ENCODE data around the gene AFMID. TPM values are rescaled to one million over a fixed set of nuclear protein-coding genes. Genes with fewer than 3 reads are reported as not detected.

The AFMID gene
- total and polyA plus RNA-seq, 2 of the 8 experiments (the other 6 are each of a cell fraction or from before 2014, with no cell fraction given), result 49.0 to 53.0 TPM

DNA sequence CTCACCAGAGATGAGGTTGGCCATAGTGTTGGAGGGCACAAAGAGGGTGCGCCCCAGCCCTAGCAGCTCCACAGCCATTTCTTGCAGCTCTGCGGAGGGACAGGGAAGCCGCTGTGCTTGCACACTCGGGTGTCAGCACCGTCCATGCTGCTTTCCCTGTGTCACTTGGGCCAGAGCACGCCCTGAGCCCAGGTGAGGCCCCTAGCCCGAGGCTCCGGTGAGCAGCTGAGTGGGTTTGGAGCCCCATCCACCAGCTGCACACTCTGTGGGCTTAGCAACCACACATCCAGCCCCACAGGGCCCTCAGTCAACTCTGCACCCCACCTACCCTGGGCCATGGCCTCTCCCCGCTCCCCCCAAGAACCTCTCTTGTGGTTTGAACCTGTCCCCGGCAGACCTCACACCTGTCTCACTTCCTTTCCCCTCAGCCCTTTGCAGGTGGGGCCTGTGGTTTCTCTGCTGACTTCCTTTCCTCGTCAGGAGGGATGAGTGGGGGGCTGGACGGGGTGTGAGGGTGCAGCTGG, 65.0 kb downstream of the AFMID start:
- WGBS, 2 experiments (ENCODE audit: extremely low coverage in 1 of 2, insufficient coverage in 1 of 2, insufficient read length in 1 of 2, insufficient replicate concordance in 2 of 2, low coverage in 1 of 2, low lambda C conversion rate in 2 of 2, missing lambda C conversion rate in 1 of 2), result 88% methylated on average over 12 of the region's 12 CpGs; no CpG with 5 or more reads in 1 of the 2 experiments
- Histone ChIP-seq H3K27ac (ENCODE audit: low read depth, low read length) (no peak overlapping the region), H3K4me3 (ENCODE audit: extremely low read depth in 1 of 4, insufficient read depth in 2 of 4, low read depth in 3 of 4, low read length in 4 of 4) (no peak overlapping the region), H3K9me3 (ENCODE audit: insufficient read depth in 2 of 2, low read depth in 1 of 2, low read length in 1 of 2) (no peaks in the 10 kb centered on the region), H2BK15ac (ENCODE audit: low read length) (no peak overlapping the region), H4K20me1 (replicated peaks in 1 of 2; ENCODE audit: control insufficient read depth in 1 of 2, insufficient read depth in 2 of 2, low read length in 2 of 2) (no peaks in the 10 kb centered on the region), H4K8ac (ENCODE audit: extremely low read depth, insufficient read depth, low read length) (no peak overlapping the region), H4K91ac (replicated peaks; ENCODE audit: insufficient read length, low read length) (peak overlapping the region; percentile 3), H2BK5ac (ENCODE audit: low read depth, low read length) (no peak overlapping the region), H2BK20ac (ENCODE audit: low read length) (no peak overlapping the region; the same call in 1 of the 2 replicates), H2BK120ac (replicated peaks; ENCODE audit: low read depth, low read length) (no peak overlapping the region), H3K9ac (replicated peaks in 1 of 4; ENCODE audit: extremely low read depth in 1 of 4, low read depth in 3 of 4, low read length in 3 of 4) (no peak overlapping the region), H3K4ac (replicated peaks; ENCODE audit: insufficient read length, low read depth, low read length) (no peak overlapping the region), H2AK5ac (ENCODE audit: low read depth, low read length) (0 out of 2 replicates have a peak overlapping the region, but pooled peaks have one; percentile 68), H3K79me1 (ENCODE audit: low read depth, low read length) (no peaks in the 10 kb centered on the region), H3K23me2 (ENCODE audit: low read depth, low read length) (peaks cover 4% of the 10 kb centered on the region; the same call in 1 of the 2 replicates), H3K14ac (ENCODE audit: insufficient read length) (no peak overlapping the region), H3K79me2 (ENCODE audit: control insufficient read depth in 1 of 2, insufficient read depth in 2 of 2, low read length in 2 of 2) (no peaks in the 10 kb centered on the region), H3K27me3 (replicated peaks in 1 of 4; ENCODE audit: control insufficient read depth in 3 of 4, extremely low read depth in 1 of 4, insufficient read depth in 3 of 4, low read length in 3 of 4) (no peaks in the 10 kb centered on the region), H3K56ac (replicated peaks; ENCODE audit: insufficient read length, low read depth, low read length) (no peak overlapping the region), H3K36me3 (ENCODE audit: control insufficient read depth in 2 of 4, insufficient read depth in 4 of 4, low read length in 3 of 4) (no peaks in the 10 kb centered on the region), H3K4me2 (ENCODE audit: insufficient read depth in 1 of 2, low read depth in 2 of 2, low read length in 2 of 2) (no peak overlapping the region), H3K4me1 (replicated peaks in 1 of 4; ENCODE audit: control insufficient read depth in 3 of 4, insufficient read depth in 4 of 4, low read length in 3 of 4) (peaks cover 0 to 25% (median 17%) of the 10 kb centered on the region in 4 experiments; a peak in 6 of 7 replicates), H2BK12ac (ENCODE audit: low read depth, low read length) (0 out of 2 replicates have a peak overlapping the region, but pooled peaks have one; percentile 27), H3K18ac (ENCODE audit: extremely low read depth, low read length) (no peak overlapping the region; the same call in none of the 2 replicates), H2AFZ (ENCODE audit: low read length) (no peak overlapping the region), H3K23ac (ENCODE audit: insufficient read length) (no peak overlapping the region), H4K5ac (ENCODE audit: insufficient read length, low read depth, low read length) (no peak overlapping the region)
- DNase-seq (ENCODE audit: low read depth in 1 of 2, low spot score in 2 of 2), result no peak
- CTCF ChIA-PET (ENCODE audit: partially characterized antibody), result interaction anchor here (0.6 to 5.6 kb wide), 28 partner anchors 11 to 240 kb away, joined by 3 to 53 read pairs (median 10); partner anchors contain the start of gene TMEM235
- no peak for FAIRE-seq
- POLR2A ChIA-PET (ENCODE audit: partially characterized antibody), result interaction anchor here (0.6 to 3.1 kb wide), 5 partner anchors 8 to 214 kb away, joined by 3 to 19 read pairs (median 6); no protein-coding TSS in a partner anchor
- TF ChIP-seq SIN3A (conservative IDR thresholded peaks at IDR 0.05 in 1 of 2, IDR thresholded peaks at IDR 0.05 in 1 of 2; ENCODE audit: low read depth in 1 of 2, low read length in 2 of 2) (no peak), TCF12 (IDR thresholded peaks at IDR 0.05; ENCODE audit: low read depth, low read length) (no peak), JUND (IDR thresholded peaks at IDR 0.05; ENCODE audit: low read length) (no peak), RNF2 (IDR thresholded peaks at IDR 0.05; ENCODE audit: borderline replicate concordance, low read depth, low read length, missing control alignments, poor library complexity, severe bottlenecking) (no peak), SRF (IDR thresholded peaks at IDR 0.05; ENCODE audit: low read depth, low read length) (no peak), CBX8 (IDR thresholded peaks at IDR 0.05; ENCODE audit: borderline replicate concordance, low read depth, low read length) (no peak), SUZ12 (IDR thresholded peaks at IDR 0.05; ENCODE audit: low read length) (no peak), SIRT6 (IDR thresholded peaks at IDR 0.05; ENCODE audit: low read length) (no peak), EZH2 (IDR thresholded peaks at IDR 0.05; ENCODE audit: low read depth, low read length, severe bottlenecking) (no peak)
- TF ChIP-seq, protein P1, sequence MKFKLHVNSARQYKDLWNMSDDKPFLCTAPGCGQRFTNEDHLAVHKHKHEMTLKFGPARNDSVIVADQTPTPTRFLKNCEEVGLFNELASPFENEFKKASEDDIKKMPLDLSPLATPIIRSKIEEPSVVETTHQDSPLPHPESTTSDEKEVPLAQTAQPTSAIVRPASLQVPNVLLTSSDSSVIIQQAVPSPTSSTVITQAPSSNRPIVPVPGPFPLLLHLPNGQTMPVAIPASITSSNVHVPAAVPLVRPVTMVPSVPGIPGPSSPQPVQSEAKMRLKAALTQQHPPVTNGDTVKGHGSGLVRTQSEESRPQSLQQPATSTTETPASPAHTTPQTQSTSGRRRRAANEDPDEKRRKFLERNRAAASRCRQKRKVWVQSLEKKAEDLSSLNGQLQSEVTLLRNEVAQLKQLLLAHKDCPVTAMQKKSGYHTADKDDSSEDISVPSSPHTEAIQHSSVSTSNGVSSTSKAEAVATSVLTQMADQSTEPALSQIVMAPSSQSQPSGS (IDR thresholded peaks at IDR 0.05; ENCODE audit: low read length), result no peak

All from H1 (cell line).